GM12873 (cell line): ENCODE measurements around the gene LCN1.
"Not testable (repeated sequence)": the region's sequence is repeated elsewhere in the genome, so short reads cannot be mapped to it uniquely, and the experiment has no call there.

Experiments used
- TF ChIP-seq, protein P1 (sequence below): IDR thresholded peaks from 2 replicates; pipeline ENCODE4 v1.5.1; 2012; ENCODE audit warnings: low read depth, mild to moderate bottlenecking, moderate library complexity, low read length, control low read depth; ENCODE audit not compliant: insufficient read depth; ENCODE audit errors: missing control alignments

LCN1 gene

GRCh38 chr9:135531096-135531495 is 9.9 kb downstream of the LCN1 start:
- TF ChIP-seq, protein P1, sequence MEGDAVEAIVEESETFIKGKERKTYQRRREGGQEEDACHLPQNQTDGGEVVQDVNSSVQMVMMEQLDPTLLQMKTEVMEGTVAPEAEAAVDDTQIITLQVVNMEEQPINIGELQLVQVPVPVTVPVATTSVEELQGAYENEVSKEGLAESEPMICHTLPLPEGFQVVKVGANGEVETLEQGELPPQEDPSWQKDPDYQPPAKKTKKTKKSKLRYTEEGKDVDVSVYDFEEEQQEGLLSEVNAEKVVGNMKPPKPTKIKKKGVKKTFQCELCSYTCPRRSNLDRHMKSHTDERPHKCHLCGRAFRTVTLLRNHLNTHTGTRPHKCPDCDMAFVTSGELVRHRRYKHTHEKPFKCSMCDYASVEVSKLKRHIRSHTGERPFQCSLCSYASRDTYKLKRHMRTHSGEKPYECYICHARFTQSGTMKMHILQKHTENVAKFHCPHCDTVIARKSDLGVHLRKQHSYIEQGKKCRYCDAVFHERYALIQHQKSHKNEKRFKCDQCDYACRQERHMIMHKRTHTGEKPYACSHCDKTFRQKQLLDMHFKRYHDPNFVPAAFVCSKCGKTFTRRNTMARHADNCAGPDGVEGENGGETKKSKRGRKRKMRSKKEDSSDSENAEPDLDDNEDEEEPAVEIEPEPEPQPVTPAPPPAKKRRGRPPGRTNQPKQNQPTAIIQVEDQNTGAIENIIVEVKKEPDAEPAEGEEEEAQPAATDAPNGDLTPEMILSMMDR, result no peak

GRCh38 chr9:135533113-135533512 is 11.9 kb downstream of the LCN1 start:
- TF ChIP-seq, protein P1, result no peak

GRCh38 chr9:135533674-135534073 is 12.4 kb downstream of the LCN1 start:
- TF ChIP-seq, protein P1, result no peak

DNA sequence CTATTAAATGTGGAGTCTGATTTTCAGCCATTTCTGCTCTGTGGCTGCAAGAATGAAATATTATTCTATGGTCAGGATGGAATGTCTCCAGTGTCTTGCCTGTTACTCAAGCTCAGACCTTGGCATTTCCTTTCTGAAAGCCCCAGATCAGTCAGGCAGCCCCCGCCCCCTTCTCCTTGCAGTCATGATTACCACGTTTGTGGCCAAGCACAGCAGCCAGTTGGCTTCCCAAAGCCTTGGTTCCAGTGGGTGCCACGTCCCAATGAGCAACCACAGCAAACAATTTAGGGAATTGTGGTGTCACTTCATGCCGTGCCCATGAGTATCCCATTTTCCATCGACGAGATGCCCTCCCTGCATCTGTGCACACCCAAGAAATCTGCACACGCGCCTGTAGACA is 15.0 kb downstream of the LCN1 start:
- TF ChIP-seq, protein P1, result no peak

DNA sequence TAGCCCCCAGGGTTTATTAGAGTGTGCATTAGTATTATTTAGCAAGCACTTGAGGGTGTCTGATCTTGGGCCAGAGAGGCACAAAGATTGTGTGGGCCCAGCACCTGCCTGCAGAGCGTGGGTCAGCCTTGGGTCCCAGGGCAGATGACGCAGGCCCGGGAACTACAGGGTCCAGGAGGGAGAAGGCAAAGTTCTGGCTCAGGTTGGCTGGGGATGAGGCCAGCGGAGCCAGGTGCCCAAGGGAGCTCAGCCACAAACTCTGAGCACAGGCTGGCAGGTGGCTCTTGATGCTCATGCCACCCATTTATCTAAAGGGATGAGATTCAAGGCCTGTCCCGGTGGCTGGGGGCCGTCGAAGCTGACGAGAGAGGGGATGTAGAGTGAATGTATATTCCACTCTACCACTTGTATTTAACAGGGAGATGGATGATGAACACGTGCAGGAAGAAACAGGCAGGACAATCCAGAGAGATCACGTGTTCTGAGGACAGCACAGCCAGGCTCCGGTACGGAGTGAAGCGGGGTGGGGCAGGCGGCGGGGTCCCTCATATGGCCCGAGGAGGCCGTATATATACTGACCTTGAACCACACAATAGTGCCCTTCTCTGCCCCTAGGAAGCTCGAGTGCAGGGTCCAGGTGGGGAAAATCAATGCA is 23.9 kb downstream of the LCN1 start:
- TF ChIP-seq, protein P1, result no peak

DNA sequence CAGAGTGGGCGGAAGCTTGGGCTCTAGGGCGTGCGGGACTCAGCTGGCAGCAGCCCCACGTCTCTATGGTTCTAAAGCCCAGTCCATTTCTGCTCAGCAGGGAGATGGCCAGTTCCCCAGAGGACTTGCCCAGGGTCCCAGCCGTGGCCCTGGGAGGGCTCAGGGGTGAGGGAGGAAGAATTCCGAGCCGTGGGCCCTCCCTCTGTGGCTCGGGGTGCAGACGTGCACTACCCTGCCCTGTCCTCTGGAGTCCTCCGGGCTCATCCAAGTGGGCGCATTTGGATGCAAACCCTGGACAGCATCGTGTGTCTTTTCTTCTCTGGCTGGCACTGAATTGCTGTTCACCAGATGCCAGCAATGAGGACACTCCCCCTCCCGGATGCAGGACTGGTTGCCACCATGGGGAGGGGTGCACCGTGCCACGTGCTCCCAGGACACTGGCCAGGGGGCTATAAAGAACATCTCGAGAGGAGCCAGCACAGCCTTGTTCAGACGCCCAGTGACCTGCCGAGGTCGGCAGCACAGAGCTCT is 24.5 kb downstream of the LCN1 start, which contains the start of gene OBP2A:
Gene OBP2A (plus strand): TSS at position 481 of the 531 bp plus-strand sequence. CDS start 55 bp downstream, outside the sequence.
- TF ChIP-seq, protein P1, result not testable (repeated sequence)

GRCh38 chr9:135547756-135548736 is 26.8 kb downstream of the LCN1 start:
- TF ChIP-seq, protein P1, result no peak
